HG02840 (cell line): Measurements from ENCODE around the gene KRTAP4-6.
"Not testable (repeated sequence)": the region's sequence is repeated elsewhere in the genome, so short reads cannot be mapped to it uniquely, and the experiment has no call there.

Experiments used
- ATAC-seq: cut with Tn5 transposase; IDR thresholded peaks from one replicate; pipeline ENCODE4 v1.9.1; 2021; ENCODE audit warnings: mild to moderate bottlenecking, moderate library complexity, moderate number of reproducible peaks; ENCODE audit not compliant: unreplicated experiment, low FRiP score

Gene KRTAP4-6

DNA sequence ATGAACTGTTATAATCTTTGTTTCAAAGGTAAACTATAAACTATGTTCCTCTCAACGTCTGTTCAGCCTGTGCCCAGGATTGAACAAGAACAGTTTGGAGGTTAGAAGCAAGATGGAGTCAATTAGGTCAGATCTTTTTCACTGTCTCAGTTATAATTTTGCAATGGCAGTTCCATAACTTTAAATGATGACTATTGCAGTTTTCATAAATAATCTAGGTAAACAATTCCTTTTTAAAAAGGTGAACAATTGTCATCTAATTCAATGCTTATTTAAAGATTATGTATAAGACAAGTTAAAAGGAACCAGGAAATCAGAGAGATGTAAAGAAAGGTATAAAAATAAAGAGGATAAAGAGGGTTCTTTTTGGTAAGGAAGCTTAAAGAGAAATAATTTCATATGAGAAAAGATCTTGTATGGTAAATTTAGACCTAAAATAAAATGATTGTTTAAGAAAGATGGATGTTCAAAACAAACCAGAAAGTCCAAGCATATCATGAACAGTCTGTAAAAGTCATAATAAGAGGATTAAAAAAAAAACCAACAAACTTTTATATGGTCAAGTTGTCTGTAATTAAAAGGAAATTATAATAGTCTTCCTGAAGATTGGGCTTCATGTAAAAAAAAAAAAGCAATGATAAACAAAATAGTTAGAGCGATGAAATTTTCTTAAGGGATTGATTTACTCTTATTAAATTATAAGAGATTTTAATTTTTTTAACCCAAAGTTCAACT lies 29.0 kb downstream of the KRTAP4-6 start:
- no peak for ATAC-seq

DNA sequence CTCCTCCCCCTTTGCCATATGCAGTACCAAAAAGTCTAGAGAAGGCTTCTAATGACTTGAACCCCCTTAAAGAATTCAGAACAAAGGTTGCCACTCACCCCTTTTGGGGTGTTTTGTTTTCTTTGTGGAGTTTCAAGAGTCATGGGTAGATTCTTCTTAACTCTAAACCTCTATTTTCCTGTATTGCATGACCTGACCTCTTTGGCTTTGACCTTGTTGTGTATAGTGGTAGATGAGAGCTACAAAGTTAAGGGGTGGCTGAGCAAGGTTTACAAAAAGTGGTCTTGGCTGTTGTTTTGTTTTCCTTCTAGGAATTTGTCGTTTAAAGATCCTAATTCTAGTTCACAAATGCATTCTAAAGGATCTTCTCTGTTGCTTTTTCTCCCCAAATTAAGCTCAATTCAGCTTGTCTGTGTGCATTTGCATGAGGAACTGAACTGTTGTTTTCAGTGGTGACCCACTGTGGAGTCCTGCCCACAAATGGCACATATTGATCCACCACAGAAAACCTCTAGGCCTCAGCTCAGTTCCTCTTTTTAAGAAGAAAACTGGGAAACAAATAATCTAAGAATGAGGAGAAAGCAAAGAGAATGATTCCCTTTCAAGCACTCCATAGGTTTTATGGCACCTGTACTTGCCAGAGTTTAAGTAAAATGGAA lies 31.5 kb downstream of the KRTAP4-6 start:
- not testable (repeated sequence) for ATAC-seq

DNA sequence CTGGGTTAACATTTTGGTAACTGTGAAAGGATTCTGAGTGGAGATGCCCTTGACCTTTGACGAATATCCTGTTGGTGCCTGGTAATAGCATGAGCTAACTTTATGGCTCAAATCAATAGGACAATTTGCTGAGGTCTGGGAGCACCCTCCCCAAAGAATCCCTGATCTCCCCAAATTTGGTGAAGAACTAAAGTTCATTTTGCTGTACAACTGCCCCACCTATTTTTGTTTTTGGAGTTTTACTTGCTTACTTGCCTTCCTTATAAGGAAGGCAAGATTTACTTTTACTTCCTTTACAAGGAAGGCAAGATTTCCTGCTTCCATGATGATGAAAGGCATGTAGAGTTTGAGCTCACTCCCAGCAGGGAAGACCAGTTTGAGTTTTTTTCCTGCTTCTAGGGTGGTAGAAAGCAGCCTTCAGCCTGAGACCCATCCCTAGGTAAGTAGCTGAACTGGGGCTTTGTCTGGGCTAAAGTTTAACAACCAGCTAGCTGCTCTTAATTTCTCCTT lies 32.3 kb downstream of the KRTAP4-6 start:
- no peak for ATAC-seq

DNA sequence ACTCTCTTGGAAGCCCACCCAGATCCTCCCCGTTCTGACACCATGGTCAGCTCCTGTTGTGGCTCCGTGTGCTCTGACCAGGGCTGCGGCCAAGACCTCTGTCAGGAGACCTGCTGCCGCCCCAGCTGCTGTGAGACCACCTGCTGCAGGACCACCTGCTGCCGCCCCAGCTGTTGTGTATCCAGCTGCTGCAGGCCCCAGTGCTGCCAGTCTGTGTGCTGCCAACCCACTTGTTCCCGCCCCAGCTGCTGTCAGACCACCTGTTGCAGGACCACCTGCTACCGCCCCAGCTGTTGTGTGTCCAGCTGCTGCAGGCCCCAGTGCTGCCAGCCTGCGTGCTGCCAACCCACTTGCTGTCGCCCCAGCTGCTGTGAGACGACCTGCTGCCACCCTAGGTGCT lies 35.0 kb downstream of the KRTAP4-6 start, which contains the start of gene KRTAP4-9:
Gene KRTAP4-9 (plus strand): TSS at position 43 of the 400 bp plus-strand sequence. CDS start 0 bp downstream, at position 43.
- ATAC-seq: not testable (repeated sequence)

DNA sequence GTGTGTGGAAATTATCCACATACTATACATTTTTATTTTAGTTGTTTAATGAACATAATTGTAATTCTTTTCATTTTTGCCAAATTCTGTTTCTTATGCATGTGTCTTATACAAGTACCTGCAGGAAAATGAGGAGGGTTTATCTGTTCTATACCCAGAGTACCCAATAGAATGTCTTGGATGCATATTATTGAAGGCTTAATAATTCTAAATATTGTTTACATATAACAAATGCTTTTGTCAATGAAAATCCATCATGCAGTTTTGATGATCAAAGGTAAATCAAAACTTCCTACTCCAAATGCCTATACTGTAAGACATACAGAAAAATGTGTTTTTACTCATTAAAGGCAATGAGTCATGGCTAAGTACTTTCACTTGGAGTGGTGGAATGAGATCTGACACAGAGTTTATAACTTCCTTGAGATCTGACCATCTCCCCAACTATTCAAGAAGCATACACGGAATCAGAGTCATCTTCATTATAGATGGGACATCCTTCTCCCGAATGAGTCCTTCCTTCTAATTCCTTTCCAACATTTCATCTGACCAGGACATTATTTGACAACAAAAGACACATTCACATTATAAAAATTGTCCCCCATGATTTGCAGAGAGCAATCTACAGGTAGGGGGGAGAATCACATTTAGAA lies 35.8 kb downstream of the KRTAP4-6 start:
- not testable (repeated sequence) for ATAC-seq

DNA sequence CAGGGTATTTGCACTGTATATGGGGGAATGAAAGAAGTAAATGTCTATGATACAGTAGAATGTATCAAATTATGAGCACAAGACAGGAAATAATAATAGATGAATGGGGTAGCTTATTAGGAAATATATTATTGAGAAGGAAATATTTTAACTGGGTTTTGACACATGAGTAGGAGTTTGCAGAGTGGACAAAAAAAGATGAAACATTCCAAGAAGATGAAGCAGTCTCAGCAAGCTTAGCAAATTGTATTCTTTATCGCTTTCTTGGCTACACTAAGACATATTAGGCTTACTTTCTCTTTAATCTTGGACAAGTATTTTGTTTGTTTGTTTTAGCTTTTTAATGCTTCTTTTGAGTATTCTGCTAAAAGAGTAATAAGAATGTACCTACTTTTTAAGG lies 36.4 kb downstream of the KRTAP4-6 start:
- ATAC-seq: no peak

DNA sequence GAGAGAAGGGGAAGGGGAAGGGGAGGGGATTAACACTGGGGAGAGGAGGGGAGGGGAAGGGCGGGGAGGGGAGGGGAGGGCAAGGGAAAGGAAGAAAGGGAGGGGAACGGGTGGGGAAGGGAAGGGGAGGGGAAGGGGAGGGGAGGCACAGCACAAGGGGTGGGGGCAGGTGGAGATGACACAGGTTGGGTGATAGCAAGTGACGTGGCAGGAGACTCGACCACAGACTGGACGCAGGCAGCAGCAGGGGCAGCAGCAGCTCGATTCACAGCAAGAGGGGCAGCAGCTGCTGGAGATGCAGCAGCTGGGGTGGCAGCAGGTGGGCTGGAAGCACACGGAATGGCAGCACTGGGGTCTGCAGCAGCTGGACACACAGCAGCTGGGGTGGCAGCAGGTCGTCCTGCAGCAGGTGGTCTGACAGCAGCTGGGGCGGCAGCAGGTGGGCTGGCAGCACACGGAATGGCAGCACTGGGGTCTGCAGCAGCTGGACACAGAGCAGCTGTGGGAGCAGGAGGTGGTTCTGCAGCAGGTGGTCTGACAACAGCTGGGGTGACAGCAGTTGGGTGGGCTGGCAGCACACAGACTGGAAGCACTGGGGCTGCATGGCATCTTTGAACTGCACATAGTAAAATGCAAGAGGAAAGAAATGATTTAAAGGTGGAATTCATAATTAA lies 38.6 kb downstream of the KRTAP4-6 start, which contains the start of gene KRTAP4-16:
Gene KRTAP4-16 (minus strand): TSS at position 624 of the 674 bp plus-strand sequence. CDS start 0 bp downstream, at position 624.
- ATAC-seq: no peak

DNA sequence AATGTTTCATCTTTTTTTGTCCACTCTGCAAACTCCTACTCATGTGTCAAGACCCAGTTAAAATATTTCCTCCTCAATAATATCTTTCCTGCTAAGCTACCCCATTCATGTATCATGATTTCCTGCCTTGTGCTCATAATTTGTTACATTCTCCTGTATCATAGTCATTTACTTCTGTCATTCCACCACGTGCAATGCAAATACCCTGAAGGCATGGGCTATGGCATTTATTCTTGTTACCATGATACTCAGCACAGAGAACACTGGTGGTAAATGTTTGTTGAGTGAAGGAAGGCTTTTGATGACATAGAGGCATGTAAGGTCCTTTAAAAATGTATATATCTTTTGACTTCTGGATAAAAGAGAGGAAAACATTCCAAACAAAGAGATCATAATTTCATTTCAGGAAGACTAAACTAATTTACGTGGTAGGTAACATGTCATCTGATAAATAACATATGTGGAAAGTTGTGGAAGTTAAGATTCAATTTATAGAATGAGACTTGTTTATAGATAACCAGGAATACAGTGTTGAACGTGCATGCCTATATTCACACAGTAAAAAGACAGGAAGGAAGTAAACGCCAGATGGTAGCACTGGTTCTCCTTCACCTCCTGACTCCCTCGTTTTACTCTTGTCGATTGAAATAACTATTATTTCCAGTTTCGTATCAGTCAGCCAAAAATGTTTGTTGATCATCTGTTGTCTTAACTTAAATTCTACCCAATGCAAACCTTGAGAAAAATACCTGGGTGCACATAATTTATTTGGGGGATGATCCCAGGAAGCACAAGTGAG lies 40.5 kb downstream of the KRTAP4-6 start:
- ATAC-seq: not testable (repeated sequence)

DNA sequence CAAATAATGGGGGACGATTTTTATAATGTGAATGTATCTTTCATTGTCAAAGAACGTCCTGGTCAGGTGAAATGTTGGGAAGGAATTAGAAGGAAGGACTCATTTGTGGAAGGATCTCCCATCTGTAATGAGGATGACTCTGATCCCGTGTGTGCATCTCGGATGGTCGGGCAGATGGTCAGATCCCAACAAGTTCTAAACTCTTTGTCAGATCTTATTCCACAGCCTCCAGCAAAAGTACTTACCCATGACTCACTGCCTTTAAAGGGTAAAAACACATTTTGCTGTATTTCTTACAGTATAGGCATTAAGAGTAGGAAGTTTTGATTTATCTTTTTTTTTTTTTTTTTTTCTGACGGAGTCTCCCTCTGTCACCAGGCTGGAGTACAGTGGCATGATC lies 41.9 kb downstream of the KRTAP4-6 start:
- ATAC-seq: no peak

DNA sequence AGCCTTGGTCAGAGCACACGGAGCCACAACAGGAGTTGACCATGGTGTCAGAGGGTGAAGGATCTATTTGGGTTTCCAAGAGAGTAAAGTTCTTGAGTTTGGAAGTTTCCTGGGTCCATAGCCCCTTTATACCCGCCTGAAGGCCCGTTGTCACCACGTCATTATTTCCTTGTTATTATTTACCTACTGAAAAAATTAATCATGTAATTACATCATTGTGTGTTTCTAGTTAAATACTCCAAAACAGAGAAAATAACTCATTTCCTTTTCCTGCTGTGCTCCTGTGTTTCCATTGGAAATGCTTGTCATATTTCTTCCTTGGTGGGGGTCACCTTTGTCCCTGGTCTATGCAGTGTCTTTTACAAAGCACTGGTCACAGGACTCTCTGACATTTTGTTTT lies 42.3 kb downstream of the KRTAP4-6 start, which contains the start of gene KRTAP4-8:
Gene KRTAP4-8 (minus strand): TSS at position 101 of the 400 bp plus-strand sequence. CDS start 58 bp downstream, at position 43.
- ATAC-seq: no peak

DNA sequence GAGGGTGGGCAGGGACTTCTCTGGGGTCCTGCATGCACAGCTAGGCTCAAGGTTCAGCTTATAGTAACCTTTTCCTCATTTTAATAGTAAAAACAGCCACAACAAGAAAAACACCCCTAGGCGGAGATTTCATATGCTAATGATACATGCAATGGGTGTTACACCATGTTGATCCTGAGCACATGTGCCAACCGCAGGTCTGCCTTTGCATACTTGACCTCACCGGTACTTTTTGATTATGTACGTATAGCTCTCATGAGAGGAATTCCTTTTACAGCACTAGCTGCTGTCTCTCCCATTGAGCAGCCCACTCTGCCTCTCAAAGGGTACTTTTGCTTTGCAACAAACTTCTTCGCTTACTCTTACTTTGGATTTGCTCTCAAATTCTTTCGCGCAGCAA lies 44.3 kb downstream of the KRTAP4-6 start:
- ATAC-seq: no peak
